ACC112 (cell line): ENCODE data around the gene TSC22D4.

Source experiments
- H2AFZ ChIP-seq: fragments of 200-600 bp; sonication (generic); one replicate; pipeline ENCODE4 v1.6.0; 2017; ENCODE audit warnings: antibody characterized with exemption, low read length; ENCODE audit not compliant: unreplicated experiment
- H3K27ac ChIP-seq: fragments of 200-600 bp; sonication (generic); 2 replicates; pipeline ENCODE4 v1.5.1; 2014; ENCODE audit warnings: low read depth, mild to moderate bottlenecking, antibody characterized with exemption, low read length, moderate library complexity
- H3K27me3 ChIP-seq: fragments of 200-600 bp; sonication (generic); 2 replicates; pipeline ENCODE4 v1.6.1; 2014; ENCODE audit warnings: mild to moderate bottlenecking, antibody characterized with exemption, low read length, moderate library complexity, mixed read lengths; ENCODE audit not compliant: insufficient read depth
- H3K36me3 ChIP-seq: fragments of 200-600 bp; sonication (generic); 2 replicates; pipeline ENCODE4 v1.6.1; 2016; ENCODE audit warnings: mild to moderate bottlenecking, antibody characterized with exemption, low read length, moderate library complexity, mixed read lengths; ENCODE audit not compliant: insufficient read depth
- H3K4me1 ChIP-seq: fragments of 200-600 bp; sonication (generic); one replicate; pipeline ENCODE4 v1.6.1; 2016; ENCODE audit warnings: low read length, mixed read lengths; ENCODE audit not compliant: insufficient read depth, unreplicated experiment, control insufficient read depth
- H3K4me3 ChIP-seq: fragments of 200-600 bp; sonication (generic); 2 replicates; pipeline ENCODE4 v1.5.1; 2014; ENCODE audit warnings: mild to moderate bottlenecking, low read depth, low read length
- H3K79me2 ChIP-seq: fragments of 200-600 bp; sonication (generic); one replicate; pipeline ENCODE4 v1.6.0; 2016; ENCODE audit warnings: low read length; ENCODE audit not compliant: control insufficient read depth, unreplicated experiment, insufficient read depth

TSC22D4 gene

DNA sequence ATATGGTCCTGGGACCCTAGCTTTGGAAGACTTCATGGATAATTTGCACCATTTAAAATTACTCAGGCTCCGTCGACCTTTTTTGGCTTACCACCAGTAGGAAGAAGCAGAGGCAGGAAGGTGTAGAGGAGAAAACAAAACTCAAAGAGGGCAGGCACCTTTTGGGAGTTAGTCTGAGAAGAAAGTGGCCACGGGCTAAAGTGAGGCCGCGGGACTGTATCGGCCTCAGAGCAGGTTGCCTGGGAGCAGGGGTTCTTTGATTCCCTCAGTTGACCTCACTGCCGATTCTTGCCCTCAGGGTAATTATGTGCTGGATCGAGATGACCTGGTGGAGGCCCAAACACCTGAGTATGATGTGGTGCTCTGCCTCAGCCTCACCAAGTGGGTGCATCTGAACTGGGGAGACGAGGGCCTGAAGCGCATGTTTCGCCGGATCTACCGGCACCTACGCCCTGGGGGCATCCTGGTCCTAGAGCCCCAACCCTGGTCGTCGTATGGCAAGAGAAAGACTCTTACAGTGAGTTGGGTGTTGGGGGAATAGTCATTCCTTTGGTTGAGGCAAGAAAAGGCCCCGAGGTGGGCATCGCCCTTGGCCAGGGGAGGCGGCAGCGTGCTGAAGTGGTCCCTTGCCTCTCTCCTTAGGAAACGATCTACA lies 46.3 kb downstream of the TSC22D4 start:
- Histone ChIP-seq H3K4me1 (peaks cover 28% of the 10 kb centered on the region), H3K27ac (no peak overlapping the region), H2AFZ (no peak overlapping the region), H3K27me3 (no peaks in the 10 kb centered on the region), H3K36me3 (0 out of 2 replicates have a peak, but pooled peaks cover 8% of the 10 kb centered on the region), H3K4me3 (peak overlapping the region; percentile 80; the same call in 1 of the 2 replicates), H3K79me2 (peaks cover 44% of the 10 kb centered on the region)

DNA sequence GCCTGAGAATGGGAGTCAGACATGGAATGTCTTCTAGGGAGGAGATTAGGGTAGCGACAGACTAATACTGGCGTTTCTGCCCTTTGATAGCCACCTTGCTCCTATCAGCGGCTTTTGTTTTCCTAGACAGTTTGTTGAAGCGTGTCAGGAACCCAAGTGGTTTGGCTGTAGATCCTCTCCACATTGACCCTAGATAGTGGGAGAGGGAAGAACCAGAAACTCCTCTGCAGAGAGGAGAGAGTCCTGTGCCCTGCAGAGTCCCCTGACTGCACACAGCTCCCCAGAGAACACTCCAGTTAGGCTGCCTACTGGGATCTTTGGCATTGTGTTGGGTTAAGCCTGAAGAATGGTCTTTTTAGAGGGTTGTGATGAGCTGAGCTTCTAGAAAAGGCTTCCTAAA lies 47.0 kb downstream of the TSC22D4 start:
- peak overlapping the region; percentile 80 for H3K4me3 ChIP-seq
- 0 out of 2 replicates have a peak, but pooled peaks cover 8% of the 10 kb centered on the region for H3K36me3 ChIP-seq
- H3K27me3 ChIP-seq: no peaks in the 10 kb centered on the region
- peaks cover 44% of the 10 kb centered on the region for H3K79me2 ChIP-seq
- no peak overlapping the region for H3K27ac ChIP-seq
- H3K4me1 ChIP-seq: peaks cover 30% of the 10 kb centered on the region
- H2AFZ ChIP-seq: no peak overlapping the region

DNA sequence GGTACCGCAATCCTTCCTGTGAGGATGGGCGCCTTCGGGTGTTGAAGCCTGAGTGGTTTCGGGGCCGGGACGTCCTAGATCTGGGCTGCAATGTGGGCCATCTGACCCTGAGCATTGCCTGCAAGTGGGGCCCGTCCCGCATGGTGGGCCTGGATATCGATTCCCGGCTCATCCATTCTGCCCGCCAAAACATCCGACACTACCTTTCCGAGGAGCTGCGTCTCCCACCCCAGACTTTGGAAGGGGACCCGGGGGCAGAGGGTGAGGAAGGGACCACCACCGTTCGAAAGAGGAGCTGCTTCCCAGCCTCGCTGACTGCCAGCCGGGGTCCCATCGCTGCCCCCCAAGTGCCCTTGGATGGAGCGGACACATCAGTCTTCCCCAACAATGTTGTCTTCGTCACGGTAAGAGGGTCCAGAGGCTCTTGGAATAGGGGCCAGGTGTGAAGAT lies 47.7 kb downstream of the TSC22D4 start:
- Histone ChIP-seq H3K27me3 (no peaks in the 10 kb centered on the region), H3K27ac (no peak overlapping the region), H3K36me3 (0 out of 2 replicates have a peak, but pooled peaks cover 8% of the 10 kb centered on the region), H2AFZ (no peak overlapping the region), H3K4me3 (peak overlapping the region; percentile 80), H3K79me2 (peaks cover 44% of the 10 kb centered on the region), H3K4me1 (peaks cover 30% of the 10 kb centered on the region)

DNA sequence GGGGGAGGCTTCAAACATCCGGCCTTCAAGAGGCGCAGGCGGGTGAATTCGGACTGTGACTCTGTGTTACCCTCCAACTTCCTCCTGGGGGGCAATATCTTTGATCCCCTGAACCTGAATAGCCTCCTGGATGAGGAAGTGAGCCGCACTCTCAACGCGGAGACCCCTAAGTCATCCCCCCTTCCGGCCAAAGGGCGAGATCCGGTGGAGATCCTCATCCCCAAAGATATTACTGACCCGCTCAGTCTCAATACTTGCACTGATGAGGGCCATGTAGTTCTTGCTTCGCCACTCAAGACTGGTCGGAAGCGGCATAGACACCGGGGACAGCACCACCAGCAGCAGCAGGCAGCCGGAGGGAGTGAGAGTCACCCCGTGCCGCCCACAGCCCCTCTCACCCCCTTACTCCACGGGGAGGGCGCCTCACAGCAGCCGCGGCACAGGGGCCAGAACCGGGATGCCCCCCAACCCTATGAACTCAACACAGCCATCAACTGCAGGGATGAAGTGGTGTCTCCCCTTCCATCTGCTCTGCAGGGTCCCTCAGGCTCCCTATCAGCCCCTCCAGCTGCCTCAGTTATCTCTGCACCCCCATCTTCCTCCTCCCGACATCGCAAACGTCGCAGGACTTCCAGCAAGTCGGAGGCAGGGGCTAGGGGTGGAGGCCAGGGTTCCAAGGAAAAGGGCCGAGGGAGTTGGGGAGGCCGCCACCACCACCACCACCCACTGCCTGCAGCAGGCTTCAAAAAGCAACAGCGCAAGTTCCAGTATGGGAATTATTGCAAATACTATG lies 48.3 kb downstream of the TSC22D4 start:
- Histone ChIP-seq H2AFZ (no peak overlapping the region), H3K4me3 (peak overlapping the region; percentile 80), H3K27me3 (no peaks in the 10 kb centered on the region), H3K79me2 (peaks cover 41% of the 10 kb centered on the region), H3K27ac (peak overlapping the region; percentile 95), H3K36me3 (0 out of 2 replicates have a peak, but pooled peaks cover 8% of the 10 kb centered on the region), H3K4me1 (peaks cover 30% of the 10 kb centered on the region)

DNA sequence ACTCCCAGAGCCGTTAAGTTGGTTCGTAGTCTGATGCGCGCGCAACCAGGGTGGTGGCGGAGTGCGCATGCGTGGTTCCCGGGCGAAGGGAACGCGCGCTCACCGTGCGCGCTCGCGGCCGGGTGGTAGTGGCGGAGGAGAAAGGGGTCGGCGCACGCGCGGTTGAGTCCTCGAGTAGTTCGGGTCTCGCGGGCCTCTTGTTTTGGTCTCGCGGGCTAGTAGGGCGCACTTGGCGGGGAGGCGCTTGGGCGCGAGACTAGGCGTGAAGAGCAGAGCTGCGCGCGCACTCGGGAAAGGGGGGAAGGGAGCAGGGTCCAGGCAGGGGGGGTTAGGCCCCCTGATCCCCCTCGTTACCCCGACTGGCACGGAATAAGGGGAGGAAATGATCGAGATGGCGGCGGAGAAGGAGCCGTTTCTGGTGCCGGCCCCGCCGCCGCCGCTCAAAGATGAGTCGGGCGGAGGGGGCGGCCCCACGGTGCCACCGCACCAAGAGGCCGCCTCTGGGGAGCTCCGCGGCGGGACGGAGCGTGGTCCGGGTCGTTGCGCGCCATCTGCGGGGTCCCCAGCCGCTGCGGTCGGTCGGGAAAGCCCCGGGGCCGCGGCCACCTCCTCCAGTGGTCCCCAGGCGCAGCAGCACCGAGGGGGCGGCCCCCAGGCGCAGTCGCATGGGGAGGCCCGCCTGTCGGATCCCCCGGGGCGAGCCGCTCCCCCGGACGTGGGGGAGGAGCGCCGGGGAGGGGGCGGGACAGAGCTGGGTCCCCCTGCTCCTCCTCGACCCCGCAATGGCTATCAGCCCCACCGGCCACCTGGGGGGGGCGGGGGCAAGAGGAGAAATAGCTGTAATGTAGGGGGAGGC lies 49.1 kb downstream of the TSC22D4 start, which contains the start of gene MEPCE:
Gene MEPCE, plus strand, starts transcription at position 195 of the 856 bp plus-strand sequence. Its CDS starts 188 bp downstream, at position 383.
- no peak within 1 kb of the TSS for H2AFZ ChIP-seq
- peaks cover 28% of the 10 kb centered on the region for H3K4me1 ChIP-seq
- peaks cover 34% of the 10 kb centered on the region for H3K79me2 ChIP-seq

DNA sequence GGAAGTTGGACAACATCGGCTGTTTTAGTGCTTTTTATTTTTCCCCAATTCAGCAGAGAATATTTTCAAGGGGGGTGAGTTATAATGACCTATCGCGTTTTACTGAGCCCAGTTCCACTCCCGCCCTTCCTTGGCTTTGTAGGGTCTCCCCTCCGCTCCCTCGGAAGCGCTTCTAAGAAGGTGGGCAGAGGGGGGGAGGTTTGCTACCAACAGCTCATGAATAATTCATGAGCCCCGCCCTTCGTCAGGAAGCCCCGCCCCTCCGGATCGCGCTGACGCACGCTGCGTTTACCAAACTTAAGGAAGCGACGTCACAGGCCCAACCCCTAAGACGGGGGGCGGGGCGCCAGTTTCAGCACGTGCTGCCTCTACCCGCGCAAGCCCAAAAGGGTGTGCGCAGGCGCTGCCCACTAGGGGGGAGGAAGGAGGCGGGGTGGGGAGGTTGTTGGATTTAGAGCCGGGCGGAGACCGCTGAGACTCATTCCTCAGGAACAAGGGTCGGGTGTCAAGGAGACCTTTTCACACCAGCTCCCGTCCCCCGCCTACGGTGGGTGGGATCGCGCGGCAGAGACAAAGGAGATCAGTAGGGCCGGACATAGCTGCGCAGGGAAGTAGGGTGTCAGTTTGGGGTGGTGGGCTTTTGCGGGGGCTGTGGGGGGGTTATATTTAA lies 49.9 kb downstream of the TSC22D4 start:
- no peaks in the 10 kb centered on the region for H3K27me3 ChIP-seq
- 0 out of 2 replicates have a peak, but pooled peaks cover 7% of the 10 kb centered on the region for H3K36me3 ChIP-seq
- H3K27ac ChIP-seq: peak overlapping the region; percentile 95
- H3K79me2 ChIP-seq: peaks cover 31% of the 10 kb centered on the region
- peak overlapping the region; percentile 80 for H3K4me3 ChIP-seq
- H2AFZ ChIP-seq: no peak overlapping the region
- H3K4me1 ChIP-seq: peaks cover 24% of the 10 kb centered on the region

More for the DNA sequence above, 49.1 kb downstream of the TSC22D4 start, which contains the start of gene MEPCE:
- Histone ChIP-seq H3K36me3 (0 out of 2 replicates have a peak, but pooled peaks cover 8% of the 10 kb centered on the region), H3K27ac (peak within 1 kb of the TSS; percentile 95), H3K4me3 (peak within 1 kb of the TSS; percentile 80), H3K27me3 (no peaks in the 10 kb centered on the region)

DNA sequence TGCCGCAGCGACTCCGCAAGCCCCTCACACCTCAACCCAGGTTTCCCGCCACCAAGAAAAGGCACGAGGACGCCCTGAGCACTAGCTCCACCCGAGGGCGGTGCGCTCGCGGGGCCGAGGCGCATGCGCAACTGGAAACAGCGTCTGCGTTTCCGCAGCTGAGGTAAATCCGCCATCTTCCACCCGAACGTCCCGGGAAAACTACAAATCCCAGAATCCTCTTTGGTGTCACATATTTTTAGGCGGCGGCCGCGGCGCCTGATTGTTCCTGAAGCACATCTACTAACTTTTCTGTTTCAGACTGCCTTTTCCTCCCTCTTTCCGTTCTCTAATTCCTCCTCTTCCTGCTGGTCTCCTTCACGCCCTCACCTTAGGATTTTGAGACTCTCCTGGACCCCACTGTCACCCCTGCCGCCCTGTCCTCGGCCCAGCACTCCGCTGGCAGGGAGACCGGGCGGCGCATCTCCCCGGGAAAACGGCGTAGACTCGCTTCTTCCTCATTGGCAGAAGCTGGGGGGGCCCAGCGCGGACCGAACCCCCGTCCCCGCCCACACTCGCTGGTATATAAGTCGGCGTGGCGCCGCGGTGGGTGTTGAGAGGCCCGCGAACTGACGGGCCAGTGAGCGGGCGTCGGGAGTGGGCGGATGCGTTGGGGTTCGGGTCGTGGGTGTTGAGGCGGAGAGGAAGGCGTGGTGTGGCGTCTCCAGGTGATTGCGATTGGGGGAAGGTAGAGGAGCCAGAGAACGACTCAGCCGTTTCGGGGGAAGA lies 50.6 kb downstream of the TSC22D4 start, which contains the start of gene ZCWPW1:
Gene ZCWPW1, minus strand, starts transcription at position 505 of the 768 bp plus-strand sequence. CDS start 8,054 bp downstream, outside the sequence.
- Histone ChIP-seq H2AFZ (peak within 1 kb of the TSS; percentile 76), H3K79me2 (peaks cover 29% of the 10 kb centered on the region)

DNA sequence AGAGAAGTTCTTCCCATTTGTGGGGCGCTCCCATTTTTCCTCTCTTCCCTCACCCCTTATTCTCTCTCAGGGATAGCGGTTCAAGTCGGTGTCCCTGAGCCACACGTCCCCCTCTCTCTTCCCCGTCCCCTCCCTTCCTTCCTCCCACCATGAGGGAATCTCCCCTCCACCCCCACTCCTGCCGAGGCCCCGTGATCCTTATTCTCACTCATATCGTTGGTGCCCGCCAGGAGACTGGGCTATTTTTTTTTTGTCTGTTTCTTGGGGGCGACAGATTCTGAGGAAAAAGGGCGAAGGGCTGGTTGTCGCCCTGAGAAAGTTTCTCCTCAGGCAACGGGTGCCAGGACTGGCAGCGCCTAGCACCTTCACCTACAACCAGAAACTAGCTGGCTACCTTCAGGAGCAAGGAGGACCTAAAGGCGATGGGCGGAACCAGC lies 51.2 kb downstream of the TSC22D4 start:
- 0 out of 2 replicates have a peak overlapping the region, but pooled peaks have one; percentile 95 for H3K27ac ChIP-seq
- no peaks in the 10 kb centered on the region for H3K27me3 ChIP-seq
- H3K36me3 ChIP-seq: 0 out of 2 replicates have a peak, but pooled peaks cover 4% of the 10 kb centered on the region
- H3K79me2 ChIP-seq: peaks cover 29% of the 10 kb centered on the region
- peaks cover 24% of the 10 kb centered on the region for H3K4me1 ChIP-seq
- H3K4me3 ChIP-seq: peak overlapping the region; percentile 80
- peak overlapping the region; percentile 76 for H2AFZ ChIP-seq

More for the DNA sequence above, 50.6 kb downstream of the TSC22D4 start, which contains the start of gene ZCWPW1:
- H3K4me3 ChIP-seq: peak within 1 kb of the TSS; percentile 80
- H3K36me3 ChIP-seq: 0 out of 2 replicates have a peak, but pooled peaks cover 1% of the 10 kb centered on the region
- no peaks in the 10 kb centered on the region for H3K27me3 ChIP-seq
- H3K4me1 ChIP-seq: peaks cover 24% of the 10 kb centered on the region
- H3K27ac ChIP-seq: peak within 1 kb of the TSS; percentile 95

DNA sequence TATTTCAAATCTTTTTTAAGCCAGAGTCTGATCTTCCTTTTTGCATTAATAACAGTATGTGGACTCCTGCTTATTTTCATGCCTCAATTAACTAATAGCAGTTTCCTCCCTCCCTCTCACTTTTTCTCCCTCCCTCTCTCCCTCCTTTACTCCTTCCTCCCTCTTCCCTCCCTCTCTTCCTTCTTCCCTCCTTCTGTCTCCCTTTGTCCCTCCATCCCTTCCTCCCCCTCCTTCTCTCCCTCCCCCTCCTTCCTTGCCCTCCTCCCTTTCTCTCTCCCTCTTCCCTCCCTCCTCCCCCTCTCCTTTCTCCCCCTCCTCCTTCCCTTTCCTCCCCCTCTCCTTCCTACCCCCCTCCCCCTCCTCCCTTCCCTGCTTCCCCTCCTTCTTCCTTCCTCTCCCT lies 52.5 kb downstream of the TSC22D4 start:
- H3K79me2 ChIP-seq: peaks cover 18% of the 10 kb centered on the region
- H2AFZ ChIP-seq: no peak overlapping the region
- H3K4me3 ChIP-seq: no peak overlapping the region
- H3K36me3 ChIP-seq: 0 out of 2 replicates have a peak, but pooled peaks cover 4% of the 10 kb centered on the region
- no peaks in the 10 kb centered on the region for H3K27me3 ChIP-seq
- H3K27ac ChIP-seq: no peak overlapping the region
- H3K4me1 ChIP-seq: peaks cover 13% of the 10 kb centered on the region
